Right lobe of liver (tissue), 6 donors: ENCODE results near the gene LDLRAD4. TPM values are rescaled to one million over a fixed set of nuclear protein-coding genes. Genes with fewer than 3 reads are reported as not detected.

Experiments
- ATAC-seq, 4 donors: fragments of 200-7000 bp; cut with Tn5 transposase; one replicate each; pipeline ENCODE4 v1.9.1; 2020; ENCODE audit warnings: mild to moderate bottlenecking in 4 of 4, moderate library complexity in 4 of 4
- DNase-seq, 3 donors: peaks; one replicate each; pipeline ENCODE4 v3.0.0-alpha.2; 2020
- H3K27ac ChIP-seq, 3 donors: fragments of 200-600 bp; one replicate each; pipeline ENCODE4 v1.8.0; 2022
- H3K27me3 ChIP-seq, 2 donors: fragments of 200-600 bp; one replicate each; pipeline ENCODE4 v1.8.0; 2022
- H3K36me3 ChIP-seq, 4 donors: fragments of 200-600 bp; sonication (generic) in 1 of 4; one replicate each; pipeline versions ENCODE4 v1.5.1 to v1.8.0; 2017 to 2022; ENCODE audit warnings: control low read depth in 1 of 4
- H3K4me1 ChIP-seq, 4 donors: fragments of 200-600 bp; sonication (generic) in 1 of 4; one replicate each; pipeline versions ENCODE4 v1.5.1 to v1.8.0; 2017 to 2022; ENCODE audit warnings: control low read depth in 1 of 4
- H3K4me3 ChIP-seq, 3 donors: fragments of 200-600 bp; one replicate each; pipeline ENCODE4 v1.8.0; 2022
- H3K9me3 ChIP-seq, 4 donors: fragments of 200-600 bp; sonication (generic) in 1 of 4; one replicate each; pipeline versions ENCODE4 v1.5.1 to v1.8.0; 2017 to 2022; ENCODE audit warnings: control low read depth in 1 of 4
- POLR2A ChIP-seq: fragments of 450-650 bp; IDR thresholded peaks from one replicate; pipeline ENCODE4 v1.6.1; 2017; ENCODE audit warnings: antibody characterized with exemption, mild to moderate bottlenecking
- WGBS: methylation state at CpG from one replicate; pipeline ENCODE4 v1.1.6; 2018; ENCODE audit warnings: low coverage, low lambda C conversion rate; ENCODE audit not compliant: insufficient coverage; ENCODE audit errors: missing lambda C conversion rate; 5-methylcytosine and 5-hydroxymethylcytosine counted together
- intact Hi-C, 2 donors: fragments of 100-400 bp; cut with DNase I; formaldehyde crosslinking; loops; one replicate each; pipeline versions ENCODE4 v1.11.2 to v1.14.1; 2022
- total RNA-seq, 6 experiments: library from RNA; depleted of rRNA in 2 of 6; stranded (reverse); fragments of >200 nt in 2 of 6; fragmentation: NEBNext Ultra II Directional in 3 of 6; extraction: Animal tissue kit (Norgen Biotek cat#: 25700) in 3 of 6; gene quantifications; one replicate each; pipeline versions ENCODE4 v1.1.0 to v1.2.4, GENCODE V29; 2016 to 2023
- TF ChIP-seq, protein P1 (sequence below), 4 donors: fragments of 200-600 bp in 3 of 4; fragments of 450-650 bp in 1 of 4; IDR thresholded peaks; one replicate each; pipeline versions ENCODE4 v1.5.1 to v1.8.0; 2016 to 2022; ENCODE audit warnings: antibody characterized with exemption in 4 of 4, mild to moderate bottlenecking in 2 of 4
- donor health status: DM: no; HTN: yes; CAD: no.
- donor health status: DM: no; HTN: no; CAD: no.
- donor health status: DM: no; HTN: no; CAD: no.
- donor health status: DM: no; HTN: yes; CAD: no.
- donor health status: DM: no; HTN: yes; CAD: no.

Gene LDLRAD4
- total RNA-seq, 6 experiments from 2014 or later: 10.6 to 66.4 (median 18.7) TPM

GRCh38 chr18:13640266-13640860 is 421.8 kb downstream of the LDLRAD4 start:
- WGBS: 62% methylated on average over 5 of the region's 10 CpGs
- H3K27ac ChIP-seq: no peak overlapping the region
- TF ChIP-seq, protein P1, sequence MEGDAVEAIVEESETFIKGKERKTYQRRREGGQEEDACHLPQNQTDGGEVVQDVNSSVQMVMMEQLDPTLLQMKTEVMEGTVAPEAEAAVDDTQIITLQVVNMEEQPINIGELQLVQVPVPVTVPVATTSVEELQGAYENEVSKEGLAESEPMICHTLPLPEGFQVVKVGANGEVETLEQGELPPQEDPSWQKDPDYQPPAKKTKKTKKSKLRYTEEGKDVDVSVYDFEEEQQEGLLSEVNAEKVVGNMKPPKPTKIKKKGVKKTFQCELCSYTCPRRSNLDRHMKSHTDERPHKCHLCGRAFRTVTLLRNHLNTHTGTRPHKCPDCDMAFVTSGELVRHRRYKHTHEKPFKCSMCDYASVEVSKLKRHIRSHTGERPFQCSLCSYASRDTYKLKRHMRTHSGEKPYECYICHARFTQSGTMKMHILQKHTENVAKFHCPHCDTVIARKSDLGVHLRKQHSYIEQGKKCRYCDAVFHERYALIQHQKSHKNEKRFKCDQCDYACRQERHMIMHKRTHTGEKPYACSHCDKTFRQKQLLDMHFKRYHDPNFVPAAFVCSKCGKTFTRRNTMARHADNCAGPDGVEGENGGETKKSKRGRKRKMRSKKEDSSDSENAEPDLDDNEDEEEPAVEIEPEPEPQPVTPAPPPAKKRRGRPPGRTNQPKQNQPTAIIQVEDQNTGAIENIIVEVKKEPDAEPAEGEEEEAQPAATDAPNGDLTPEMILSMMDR (IDR thresholded peaks at IDR 0.05): no peak
- ATAC-seq: peak; percentile 14 to 28 (median 18)
- DNase-seq: no peak
- no peaks in the 10 kb centered on the region for H3K4me1 ChIP-seq
- intact Hi-C loops: no loop called here
- no peaks in the 10 kb centered on the region for H3K9me3 ChIP-seq
- H3K4me3 ChIP-seq: no peak overlapping the region
- peaks cover 0 to 5% (median under 1%) of the 10 kb centered on the region in 4 donors for H3K36me3 ChIP-seq
- no peaks in the 10 kb centered on the region for H3K27me3 ChIP-seq

DNA sequence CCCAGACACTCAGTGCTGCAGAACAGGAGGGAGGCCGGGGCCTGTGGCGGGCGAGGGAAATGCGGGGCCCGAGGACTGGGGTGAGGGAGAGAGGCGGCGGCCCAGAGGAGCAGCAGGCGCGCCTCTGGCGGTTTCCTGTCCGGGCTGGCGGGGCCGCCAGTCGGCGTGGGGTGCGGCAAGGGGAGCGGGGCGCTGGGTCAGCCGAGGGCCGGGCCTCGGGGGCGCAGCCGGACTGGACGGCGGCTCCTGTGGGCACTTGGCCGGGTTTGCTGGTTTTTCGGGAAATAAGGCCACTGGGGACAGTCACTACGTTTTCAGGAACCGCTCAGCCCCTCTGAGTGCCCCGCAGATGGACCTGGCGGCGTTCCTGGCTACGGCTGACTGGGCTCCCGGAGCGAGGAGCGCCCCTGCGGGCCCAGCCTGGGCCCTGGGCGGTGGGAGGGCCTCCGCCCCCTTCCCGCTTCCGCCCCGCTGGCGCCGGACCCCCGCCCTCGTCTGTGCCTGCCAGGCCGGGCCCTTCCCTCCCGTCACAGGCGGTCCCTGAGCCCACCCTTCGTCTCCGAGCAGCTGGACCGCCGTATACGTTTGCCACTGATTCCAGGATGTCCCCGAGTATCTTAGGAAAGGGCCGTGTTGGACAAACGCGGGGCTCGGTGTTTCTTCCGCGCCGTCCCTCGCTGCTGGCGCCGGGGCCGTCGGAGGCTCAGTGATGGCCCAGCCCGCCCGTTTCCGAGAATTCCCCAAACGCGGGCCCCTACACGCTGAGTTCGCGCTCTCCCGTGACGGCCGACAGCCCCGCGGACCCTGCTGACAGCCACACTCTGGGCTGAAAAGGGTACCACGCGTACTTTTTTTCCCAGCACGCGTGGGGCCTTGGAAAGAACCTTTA is 423.2 kb downstream of the LDLRAD4 start:
- H3K4me1 ChIP-seq: no peaks in the 10 kb centered on the region
- 58% methylated on average over 8 of the region's 84 CpGs for WGBS
- no peaks in the 10 kb centered on the region for H3K27me3 ChIP-seq
- H3K27ac ChIP-seq: peak overlapping the region in 2 of 3 donors; percentile 29 to 70
- TF ChIP-seq, protein P1 (IDR thresholded peaks at IDR 0.05): no peak
- no peak for TF ChIP-seq POLR2A
- H3K4me3 ChIP-seq: peak overlapping the region in 1 of 3 donors; percentile 7
- H3K36me3 ChIP-seq: peaks cover 0 to 12% (median 4%) of the 10 kb centered on the region in 4 donors
- intact Hi-C loops: no loop called here
- ATAC-seq (peak; percentile 52 to 83 (median 65)), DNase-seq (peak in 1 of 3 donors; percentile 41)
- H3K9me3 ChIP-seq: no peaks in the 10 kb centered on the region

DNA sequence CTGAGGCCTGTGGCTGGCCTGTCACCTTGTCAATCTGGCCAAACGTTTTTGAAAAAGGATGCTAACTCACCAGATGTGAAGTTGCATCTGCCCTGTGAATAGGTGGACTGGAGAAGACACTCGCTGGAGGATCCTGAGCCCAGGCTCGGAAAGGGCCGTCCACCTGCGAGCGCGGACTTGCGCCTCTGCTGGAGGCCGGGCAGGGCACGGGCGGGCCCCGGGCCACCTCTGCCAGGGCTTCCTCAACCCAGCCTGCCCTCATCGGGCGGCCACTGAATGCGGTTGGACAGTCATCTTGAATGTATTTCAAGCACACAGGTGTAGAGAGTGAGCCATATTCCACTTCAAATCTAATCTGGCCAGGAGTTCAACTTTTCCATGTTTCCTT is 423.9 kb downstream of the LDLRAD4 start:
- ATAC-seq (no peak), DNase-seq (no peak)
- intact Hi-C loops: no loop called here
- Histone ChIP-seq H3K9me3 (no peaks in the 10 kb centered on the region), H3K36me3 (peaks cover 0 to 13% (median 6%) of the 10 kb centered on the region in 4 donors), H3K4me3 (no peak overlapping the region), H3K27ac (no peak overlapping the region), H3K4me1 (no peaks in the 10 kb centered on the region), H3K27me3 (no peaks in the 10 kb centered on the region)
- 71% methylated on average over 2 of the region's 15 CpGs for WGBS
- TF ChIP-seq, protein P1 (IDR thresholded peaks at IDR 0.05): no peak
- TF ChIP-seq POLR2A: no peak

DNA sequence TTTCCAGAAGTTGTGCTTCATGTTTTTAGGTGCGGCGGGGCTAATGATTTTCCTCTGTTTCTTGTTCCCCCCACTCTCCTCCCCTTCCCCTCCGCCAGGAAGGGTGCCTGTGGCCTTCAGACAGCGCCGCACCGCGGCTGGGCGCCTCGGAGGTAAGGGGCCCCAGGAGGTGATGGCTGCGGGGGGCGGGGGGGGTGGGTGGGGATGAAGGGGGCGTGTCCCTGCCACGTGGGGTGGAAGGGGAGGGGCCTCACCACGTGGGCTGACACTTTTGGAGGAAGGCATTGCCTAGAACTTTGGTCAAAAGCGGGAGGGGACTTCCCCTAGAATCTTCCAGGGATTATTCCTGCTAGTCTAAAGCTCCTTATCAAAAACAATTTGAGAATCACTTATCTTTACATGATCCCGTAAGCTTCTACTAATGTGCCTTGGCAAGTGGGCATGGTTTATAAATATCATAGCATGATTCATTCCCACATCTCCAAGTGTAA is 424.7 kb downstream of the LDLRAD4 start:
- Histone ChIP-seq H3K4me1 (no peaks in the 10 kb centered on the region), H3K36me3 (peaks cover 0 to 13% (median 6%) of the 10 kb centered on the region in 4 donors), H3K9me3 (no peaks in the 10 kb centered on the region), H3K4me3 (no peak overlapping the region), H3K27ac (no peak overlapping the region), H3K27me3 (no peaks in the 10 kb centered on the region)
- DNase-seq (no peak), ATAC-seq (no peak)
- 55% methylated on average over 6 of the region's 16 CpGs for WGBS
- TF ChIP-seq, protein P1 (IDR thresholded peaks at IDR 0.05): no peak
- TF ChIP-seq POLR2A: no peak
- intact Hi-C loops: no loop called here
